Measurements from ENCODE around the gene CLEC19A. TPM values are rescaled to one million over a fixed set of nuclear protein-coding genes. Genes with fewer than 3 reads are reported as not detected.

Gene CLEC19A
- total RNA-seq, 1 experiment from 2014 or later: not detected

GRCh38 chr16:19314718-19315425, 29.3 kb downstream of the CLEC19A start:
- in situ Hi-C loops (cut with HindIII; ENCODE audit: low pct_unique_long_range_greater_than_20kb, low sequenced_read_pairs) (no loop called here), intact Hi-C loops (cut with micrococcal nuclease; ENCODE audit: unreplicated experiment) (no loop called here)
- no peak for TF ChIP-seq CTCF (IDR thresholded peaks at IDR 0.05)
- no peak for TF ChIP-seq SIN3A (IDR thresholded peaks at IDR 0.05; ENCODE audit: borderline replicate concordance, insufficient read depth, low read depth, low read length)
- no peak for TF ChIP-seq POLR2AphosphoS5 (IDR thresholded peaks at IDR 0.05; ENCODE audit: low read depth, low read length)
- no peak for TF ChIP-seq TCF7L2 (IDR thresholded peaks at IDR 0.05; ENCODE audit: low read depth, low read length)
- TF ChIP-seq REST (IDR thresholded peaks at IDR 0.05; ENCODE audit: insufficient read depth in 1 of 2, low read depth in 2 of 2, low read length in 1 of 2): no peak
- Histone ChIP-seq H3K27me3 (ENCODE audit: control insufficient read depth, insufficient read depth, low read length) (no peaks in the 10 kb centered on the region; the same call in 1 of the 2 replicates), H3K27ac (ENCODE audit: low read length) (no peak overlapping the region), H3K36me3 (ENCODE audit: control insufficient read depth, insufficient read depth, low read length) (no peaks in the 10 kb centered on the region), H3K4me1 (ENCODE audit: control insufficient read depth, insufficient read depth, low read length) (no peaks in the 10 kb centered on the region), H3K4me3 (ENCODE audit: low read depth in 2 of 2, low read length in 2 of 2) (no peak overlapping the region), H3K9me3 (ENCODE audit: control insufficient read depth, insufficient read depth, low read depth, low read length) (no peaks in the 10 kb centered on the region)
- ChIA-PET POLR2A (no interaction called here), CTCF (no interaction called here)
- no peak for DNase-seq (ENCODE audit: low read depth, low spot score)
- no peak for ATAC-seq
- no TSS peak for BruUV-seq (replicated peaks)

GRCh38 chr16:19315889-19316433, 30.4 kb downstream of the CLEC19A start:
- BruUV-seq (replicated peaks): no TSS peak
- CTCF ChIA-PET: no interaction called here
- H3K4me3 ChIP-seq (ENCODE audit: low read depth in 2 of 2, low read length in 2 of 2): no peak overlapping the region
- H3K9me3 ChIP-seq (ENCODE audit: control insufficient read depth, insufficient read depth, low read depth, low read length): no peaks in the 10 kb centered on the region
- no peak for ATAC-seq
- no peak for DNase-seq (ENCODE audit: low read depth, low spot score)
- peaks cover 2% of the 10 kb centered on the region; the same call in 1 of the 2 replicates for H3K27me3 ChIP-seq (ENCODE audit: control insufficient read depth, insufficient read depth, low read length)
- H3K27ac ChIP-seq (ENCODE audit: low read length): no peak overlapping the region
- in situ Hi-C loops (cut with HindIII; ENCODE audit: low pct_unique_long_range_greater_than_20kb, low sequenced_read_pairs): no loop called here
- no peaks in the 10 kb centered on the region for H3K4me1 ChIP-seq (ENCODE audit: control insufficient read depth, insufficient read depth, low read length)
- POLR2A ChIA-PET: no interaction called here
- no peak for TF ChIP-seq TCF7L2 (IDR thresholded peaks at IDR 0.05; ENCODE audit: low read depth, low read length)
- no peak for TF ChIP-seq POLR2AphosphoS5 (IDR thresholded peaks at IDR 0.05; ENCODE audit: low read depth, low read length)
- TF ChIP-seq CTCF (IDR thresholded peaks at IDR 0.05): no peak
- no peak for TF ChIP-seq SIN3A (IDR thresholded peaks at IDR 0.05; ENCODE audit: borderline replicate concordance, insufficient read depth, low read depth, low read length)
- no peak for TF ChIP-seq REST (IDR thresholded peaks at IDR 0.05; ENCODE audit: insufficient read depth in 1 of 2, low read depth in 2 of 2, low read length in 1 of 2)
- H3K36me3 ChIP-seq (ENCODE audit: control insufficient read depth, insufficient read depth, low read length): no peaks in the 10 kb centered on the region
- intact Hi-C loops (cut with micrococcal nuclease; ENCODE audit: unreplicated experiment): no loop called here

All from Panc1 (cell line).